GM18858 (cell line): Measurements from ENCODE around the gene XCL2.
"Not testable (repeated sequence)": the region's sequence is repeated elsewhere in the genome, so short reads cannot be mapped to it uniquely, and the experiment has no call there.

Source experiments
- ATAC-seq: cut with Tn5 transposase; IDR thresholded peaks from one replicate; pipeline ENCODE4 v1.9.1; 2021; ENCODE audit not compliant: unreplicated experiment

XCL2 gene

DNA sequence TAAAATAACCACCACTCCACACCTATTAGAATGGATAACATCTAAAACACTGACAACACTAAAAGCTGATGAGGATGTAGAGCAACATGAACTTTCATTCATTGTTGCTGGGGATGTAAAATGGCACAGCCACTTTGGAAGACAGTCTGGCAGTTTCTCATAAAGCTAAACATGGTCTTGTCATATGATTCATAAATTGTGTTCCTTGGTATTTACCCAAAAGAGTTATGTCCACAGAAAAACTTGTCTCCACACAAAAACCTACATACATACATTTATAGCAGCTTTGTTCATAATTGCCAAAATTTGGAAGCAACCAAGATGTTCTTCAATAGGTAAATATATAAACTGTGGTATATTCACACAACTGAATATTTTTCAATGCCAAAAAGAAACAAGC lies 16.6 kb upstream of the XCL2 start:
- no peak for ATAC-seq

DNA sequence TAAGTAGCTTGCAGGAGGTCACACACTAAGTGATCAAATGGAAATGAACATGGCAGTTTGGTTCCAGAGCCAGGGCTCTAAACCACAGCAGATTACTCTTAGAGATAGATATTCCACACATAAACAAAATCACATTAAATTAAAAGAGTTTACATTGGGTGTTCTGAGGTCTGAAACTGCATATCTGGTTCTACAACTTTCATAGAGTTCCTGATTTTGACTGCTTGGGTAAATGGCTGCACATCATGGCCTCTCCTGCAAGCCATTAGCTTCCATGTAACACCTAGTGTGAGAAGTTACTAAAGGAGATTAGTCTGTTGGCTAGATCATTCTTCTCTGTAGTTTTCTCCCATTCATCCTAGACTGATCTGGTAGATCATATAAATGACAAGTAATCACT lies 12.8 kb upstream of the XCL2 start:
- no peak for ATAC-seq

DNA sequence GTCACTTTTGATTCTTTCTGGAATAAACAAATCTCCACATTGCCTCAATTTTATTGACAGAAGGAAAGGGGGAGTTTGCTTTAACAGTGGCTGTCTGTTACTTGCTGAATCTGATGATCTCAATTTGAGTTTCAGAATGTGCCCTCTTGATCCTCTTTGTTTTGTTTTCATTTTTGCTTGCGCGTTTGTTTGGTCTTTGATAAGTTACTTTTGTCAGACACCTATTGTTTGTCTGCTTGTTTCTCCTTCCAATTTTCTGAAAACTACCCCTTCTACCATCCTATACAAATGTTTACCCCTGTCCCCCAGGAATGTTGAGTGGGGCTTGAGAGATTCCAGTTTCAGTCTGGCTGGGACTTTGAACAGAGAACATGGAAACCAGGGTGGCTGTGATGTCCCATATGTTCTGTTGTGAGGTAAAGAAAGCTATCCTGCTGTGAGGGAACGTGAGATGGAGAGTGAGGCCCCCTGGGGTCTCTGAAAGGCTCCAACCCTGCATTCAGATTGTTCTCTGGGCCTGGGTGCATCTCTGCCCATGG lies 11.8 kb upstream of the XCL2 start:
- no peak for ATAC-seq

DNA sequence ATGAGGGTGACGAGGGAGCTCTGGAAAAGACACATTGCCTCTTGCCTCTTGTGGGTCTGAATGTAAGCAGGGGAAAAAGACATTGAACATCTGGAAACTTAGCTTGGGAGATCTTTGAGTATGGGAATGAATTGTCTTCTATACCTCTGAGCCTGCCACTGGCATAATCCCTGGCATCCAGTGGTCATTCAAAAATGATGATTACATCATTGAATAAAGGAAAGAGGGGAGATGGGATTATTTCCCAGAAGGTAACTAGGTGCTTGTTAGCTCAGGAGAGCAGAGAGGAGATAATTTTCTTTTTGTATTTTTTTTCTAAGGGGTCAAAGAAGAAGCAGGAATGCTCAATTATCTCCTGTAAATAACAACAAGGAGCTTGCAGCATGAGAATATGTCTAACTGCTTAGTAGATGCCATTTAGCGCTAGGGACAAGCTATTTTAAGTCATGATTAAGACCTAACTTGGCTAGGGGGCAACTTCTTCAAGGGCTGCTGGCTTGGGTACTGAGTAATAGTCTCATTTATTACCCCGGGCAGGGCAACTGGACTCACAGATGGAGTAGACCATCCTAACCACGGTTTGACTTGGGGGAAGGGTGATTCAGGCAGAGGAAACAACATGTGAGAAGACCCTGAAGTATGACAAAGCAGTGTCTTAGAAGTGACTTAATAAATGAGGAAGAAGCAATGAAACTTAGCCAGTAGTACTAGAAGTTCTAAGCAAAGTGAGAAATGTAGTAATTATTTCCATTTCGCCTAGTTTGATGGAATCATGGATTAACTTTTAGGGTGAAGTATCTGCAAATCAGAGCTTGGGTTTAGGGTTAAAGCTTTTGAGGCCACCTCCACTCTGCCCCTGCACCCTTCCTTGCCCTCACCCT lies 11.0 kb upstream of the XCL2 start:
- ATAC-seq = no peak

GRCh38 chr1:168553680-168554553 lies 10.1 kb upstream of the XCL2 start:
- ATAC-seq = no peak

- ATAC-seq = no peak
Measured at GRCh38 chr1:168552961-168553360, 9.2 kb upstream of the XCL2 start.

DNA sequence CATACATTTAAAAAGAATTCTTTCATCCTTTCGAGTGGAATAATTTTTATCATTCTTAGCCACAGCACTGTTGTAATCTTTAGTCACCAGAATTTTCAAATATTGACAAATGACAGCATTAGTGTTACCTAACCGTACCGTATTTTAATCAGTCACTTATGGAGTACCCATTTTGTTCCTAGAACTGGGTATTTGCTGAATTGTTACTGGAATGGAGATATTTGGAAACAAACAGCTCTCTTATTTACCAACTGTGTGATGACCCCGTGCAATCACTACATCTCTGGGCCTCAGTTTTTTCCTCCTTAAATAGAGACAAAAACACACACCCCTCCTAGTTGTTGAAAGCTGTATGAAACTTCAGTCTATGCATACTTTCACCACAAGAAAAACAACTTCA lies 7.9 kb upstream of the XCL2 start:
- ATAC-seq = no peak

GRCh38 chr1:168550971-168551370 lies 7.2 kb upstream of the XCL2 start:
- no peak for ATAC-seq

- ATAC-seq = not testable (repeated sequence)
Measured at GRCh38 chr1:168546553-168546895, 2.7 kb upstream of the XCL2 start.

GRCh38 chr1:168545678-168546552 lies 2.1 kb upstream of the XCL2 start:
- not testable (repeated sequence) for ATAC-seq

GRCh38 chr1:168542978-168543377 lies 819 bp downstream of the XCL2 start:
- ATAC-seq = not testable (repeated sequence)

DNA sequence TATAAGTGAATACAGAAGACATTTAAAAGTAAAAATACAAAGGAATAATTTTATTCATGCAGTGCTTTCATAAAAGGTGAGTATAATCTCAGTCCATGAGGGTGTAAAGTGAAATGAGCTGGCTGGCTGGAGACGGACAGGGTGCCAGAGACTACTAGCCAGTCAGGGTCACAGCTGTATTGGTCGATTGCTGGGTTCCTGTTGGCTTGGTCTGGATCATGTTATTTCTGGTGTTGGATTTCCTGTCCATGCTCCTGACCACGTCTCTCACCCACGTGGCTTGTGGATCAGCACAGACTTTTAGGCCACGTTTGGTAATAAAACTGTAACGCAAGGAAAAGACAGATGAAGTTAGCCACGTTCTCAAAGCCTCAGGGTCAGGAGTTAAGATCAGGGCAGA lies 3.0 kb downstream of the XCL2 start:
- ATAC-seq = not testable (repeated sequence)

DNA sequence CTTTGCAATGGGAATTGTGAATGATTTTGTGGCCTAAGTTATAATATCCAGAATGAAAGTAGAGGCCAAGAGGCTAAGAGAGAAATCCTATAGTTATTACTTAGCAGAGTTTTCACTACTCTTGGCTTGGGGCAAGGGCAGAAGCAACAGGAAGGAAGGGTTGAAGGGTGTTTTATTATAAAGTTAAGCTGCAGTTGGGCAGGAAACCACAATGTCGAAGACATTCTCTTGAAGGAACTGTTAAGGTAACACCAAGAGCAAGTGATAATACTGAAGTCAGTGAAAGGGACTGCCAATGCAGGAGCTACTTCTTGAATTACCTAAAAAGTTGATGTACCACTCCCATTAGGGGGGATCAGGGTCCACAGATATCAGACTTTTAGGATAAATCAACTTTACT lies 8.3 kb downstream of the XCL2 start:
- ATAC-seq = no peak

DNA sequence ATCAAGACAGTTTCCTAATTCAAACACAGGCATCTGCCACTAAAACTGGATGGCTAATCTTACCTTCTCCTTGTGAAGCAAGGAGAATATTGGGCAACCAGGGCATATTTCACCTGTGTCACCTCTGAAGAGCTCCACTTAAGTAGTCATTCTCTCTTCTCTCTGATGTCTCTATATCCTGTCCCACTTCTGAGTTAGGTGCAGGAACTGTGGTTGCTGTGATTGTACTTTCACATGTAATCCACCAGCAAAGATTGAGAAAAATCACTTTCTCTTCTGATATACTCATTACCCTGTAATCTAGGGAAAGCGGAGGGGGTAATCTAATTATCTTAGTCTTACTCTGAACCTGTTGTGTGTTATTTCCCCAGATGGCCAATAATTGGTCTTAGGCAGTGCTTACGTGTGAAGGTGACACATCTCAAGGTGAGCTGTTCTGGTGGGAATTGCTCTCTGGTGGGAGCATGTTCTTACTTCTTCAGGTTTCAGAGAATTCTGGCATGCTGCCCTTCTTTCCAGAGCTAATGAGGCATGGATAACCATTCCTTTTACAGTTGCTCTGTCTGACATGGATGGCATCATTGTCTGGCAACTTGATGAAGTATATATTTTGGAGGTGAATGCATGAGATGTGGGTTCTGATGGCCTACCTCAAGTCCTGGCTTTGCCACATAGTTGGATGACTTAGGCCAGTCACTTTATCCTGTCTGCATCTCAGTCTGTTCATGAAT lies 12.0 kb downstream of the XCL2 start:
- ATAC-seq = no peak

DNA sequence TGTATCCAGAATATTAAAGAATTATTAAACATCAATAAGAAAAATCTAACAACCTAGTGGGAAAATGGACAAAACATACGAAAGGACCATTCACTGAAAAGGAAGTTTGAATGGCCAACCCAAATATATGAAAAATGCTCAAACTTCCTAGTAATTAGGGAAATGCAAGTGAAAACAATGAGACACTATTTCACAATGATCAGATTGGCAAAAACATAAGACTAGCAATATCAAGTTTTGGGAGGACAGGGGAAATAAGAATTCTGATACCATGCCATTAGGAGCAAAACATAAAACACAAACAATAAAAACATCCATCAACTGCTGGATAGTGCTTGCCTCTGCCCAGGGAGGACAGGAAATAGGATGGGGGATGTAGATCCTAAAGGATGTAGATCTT lies 14.3 kb downstream of the XCL2 start:
- ATAC-seq = no peak

GRCh38 chr1:168521401-168522000 lies 22.3 kb downstream of the XCL2 start:
- no peak for ATAC-seq

- ATAC-seq = no peak
Measured at GRCh38 chr1:168520832-168521231, 23.0 kb downstream of the XCL2 start.

DNA sequence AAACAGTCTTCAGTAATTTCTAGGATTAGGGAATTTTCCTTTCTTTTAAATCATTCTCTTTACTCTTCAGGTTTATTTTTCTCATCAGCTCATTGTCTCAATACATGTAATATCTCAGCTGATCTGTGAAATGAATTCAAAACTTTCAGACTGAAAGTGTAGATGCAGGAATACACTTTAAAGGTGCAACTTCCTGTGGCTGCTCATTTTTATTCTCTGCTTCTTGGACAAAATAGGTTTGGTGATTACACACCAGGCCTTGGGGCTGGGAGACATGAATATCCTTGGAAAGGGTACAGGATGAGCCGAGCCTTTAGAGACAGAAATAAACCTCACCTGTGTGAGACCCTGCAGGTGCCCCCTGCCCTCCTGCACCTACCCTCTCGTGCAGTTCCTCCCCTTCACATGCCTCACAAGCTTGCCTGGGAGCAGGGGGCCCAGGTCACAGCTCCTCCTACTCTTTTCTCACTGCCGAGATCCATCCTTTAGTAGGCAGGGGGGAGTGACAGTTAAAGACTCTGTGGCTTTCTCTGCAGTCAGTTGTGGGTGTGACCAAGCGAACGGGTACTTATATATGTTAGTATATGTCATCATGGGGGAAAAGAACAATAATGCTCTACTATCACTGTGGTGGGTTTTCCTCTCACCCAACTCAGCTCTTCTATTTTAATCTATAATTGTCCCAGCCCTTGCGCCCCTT lies 23.6 kb downstream of the XCL2 start:
- ATAC-seq = no peak

- no peak for ATAC-seq
Measured at GRCh38 chr1:168518813-168519212, 25.0 kb downstream of the XCL2 start.
